GF-D8 (cell line): ENCODE measurements around the gene MGRN1.

Source experiments
- DNase-seq: peaks from one replicate; lab custom pipeline; 2025; lab: John Stamatoyannopoulos, UW

MGRN1 gene

GRCh38 chr16:4624827-4625559, 367 bp downstream of the MGRN1 start:
- DNase-seq, result no peak

GRCh38 chr16:4625560-4626159, 1.0 kb downstream of the MGRN1 start:
- no peak for DNase-seq

DNA sequence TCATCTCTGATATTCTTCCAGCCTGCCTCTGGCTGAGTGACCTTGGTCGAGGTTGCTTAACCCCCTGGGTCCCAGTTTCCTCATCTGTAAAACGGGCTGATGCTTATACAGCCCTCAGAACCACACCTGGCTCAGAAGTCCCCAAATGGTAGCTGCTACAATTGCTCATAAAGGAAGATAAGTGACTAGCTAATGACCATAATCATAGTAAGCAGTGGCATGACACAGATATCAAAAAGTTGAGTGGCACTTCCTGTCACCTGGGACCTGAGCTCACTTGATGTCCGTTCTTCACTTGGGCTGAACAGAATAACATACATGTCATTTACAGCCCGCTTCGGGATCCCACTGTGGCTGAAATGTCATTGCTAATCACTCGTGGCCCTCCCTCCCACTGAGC, 1.8 kb downstream of the MGRN1 start:
- no peak for DNase-seq

DNA sequence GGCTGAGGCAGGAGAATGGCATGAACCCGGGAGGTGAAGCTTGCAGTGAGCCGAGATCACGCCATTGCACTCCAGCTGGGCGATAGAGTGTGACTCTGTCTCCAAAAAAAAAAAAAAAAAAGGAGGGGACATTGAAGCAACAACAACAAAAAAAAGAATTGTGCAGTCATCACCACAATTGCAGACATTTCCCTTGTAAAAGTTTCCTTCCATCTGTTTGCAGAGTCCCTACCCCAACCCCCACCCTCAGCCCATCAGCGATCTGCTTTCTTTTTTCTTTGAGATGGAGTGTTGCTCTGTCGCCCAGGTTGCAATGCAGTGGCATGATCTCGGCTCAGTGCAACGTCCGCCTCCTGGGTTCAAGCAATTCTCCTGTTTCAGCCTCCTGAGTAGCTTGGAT, 3.7 kb downstream of the MGRN1 start:
- peak; percentile 48 for DNase-seq

DNA sequence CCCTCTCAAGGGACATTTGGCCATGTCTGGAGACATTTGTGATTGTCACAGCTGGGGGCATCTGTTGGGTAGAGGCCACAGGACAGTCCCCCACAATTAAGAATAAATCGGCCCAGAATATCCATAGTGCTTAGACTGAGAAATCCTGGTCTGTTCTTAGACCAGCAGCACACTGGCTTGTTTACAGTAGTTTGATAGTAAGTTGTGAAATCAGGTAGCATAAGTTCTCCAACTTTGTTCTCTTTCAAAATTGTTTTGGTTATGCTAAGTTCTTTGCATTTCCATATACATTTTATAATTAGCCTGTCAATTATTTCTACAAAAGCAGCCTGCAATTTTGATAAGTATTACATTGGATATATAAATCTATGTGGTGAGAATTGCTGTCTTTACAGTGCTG, 6.8 kb downstream of the MGRN1 start:
- no peak for DNase-seq

DNA sequence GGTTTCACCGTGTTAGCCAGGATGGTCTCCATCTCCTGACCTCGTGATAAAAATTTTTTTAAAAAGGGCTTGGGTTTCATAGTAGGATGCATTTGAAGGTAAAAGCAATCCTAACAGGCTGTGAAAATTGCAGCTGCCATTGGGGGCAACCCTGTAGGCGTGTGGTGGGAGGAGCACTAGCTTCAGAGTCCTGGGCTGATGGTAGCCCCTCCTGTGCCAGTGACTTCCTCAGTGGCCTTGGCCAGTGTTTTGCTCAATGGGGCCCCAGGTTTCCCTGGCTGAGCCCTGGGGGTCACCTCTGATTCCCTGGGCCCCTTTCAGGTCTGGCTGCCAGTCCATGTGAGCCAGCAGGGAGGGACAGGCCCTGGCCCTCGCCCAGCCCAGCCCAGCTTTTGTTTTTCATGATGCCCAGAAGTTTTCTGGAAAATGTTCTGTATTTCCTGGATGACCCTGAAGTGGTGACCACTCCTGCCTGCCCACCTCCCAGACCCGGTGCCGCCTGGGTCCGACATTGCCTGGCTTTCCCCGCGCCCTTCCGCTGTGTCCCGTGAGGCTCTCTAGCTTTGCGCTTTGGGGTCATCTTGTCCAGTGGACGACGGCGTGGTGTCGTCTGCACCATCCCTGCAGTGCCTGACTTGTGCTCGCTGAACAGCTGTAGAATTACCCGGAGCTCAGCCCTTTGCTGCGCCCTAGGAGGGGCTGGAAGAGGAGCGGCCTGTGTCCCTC, 9.4 kb downstream of the MGRN1 start:
- DNase-seq, result no peak

DNA sequence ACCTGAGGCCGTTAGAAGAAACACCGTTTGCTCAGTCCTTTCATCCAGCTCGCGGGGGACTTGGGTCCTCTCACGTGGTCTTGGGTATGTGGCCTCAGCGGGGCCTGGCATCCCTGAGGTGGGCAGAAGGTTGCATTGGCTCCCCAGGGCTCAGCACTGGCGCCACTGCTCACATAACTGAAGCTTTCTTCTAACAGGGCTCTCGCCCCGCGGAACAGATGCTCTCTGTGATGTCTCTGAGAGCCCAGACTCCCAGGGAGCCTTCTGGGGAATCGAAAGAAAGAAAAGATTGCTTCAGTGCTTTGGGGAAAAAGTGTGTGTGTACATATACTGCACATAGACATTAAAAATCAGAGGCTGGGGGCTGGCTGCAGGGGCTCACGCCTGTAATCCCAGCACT, 10.1 kb downstream of the MGRN1 start:
- no peak for DNase-seq

- no peak for DNase-seq
Observed at GRCh38 chr16:4636196-4636595, 11.6 kb downstream of the MGRN1 start.

DNA sequence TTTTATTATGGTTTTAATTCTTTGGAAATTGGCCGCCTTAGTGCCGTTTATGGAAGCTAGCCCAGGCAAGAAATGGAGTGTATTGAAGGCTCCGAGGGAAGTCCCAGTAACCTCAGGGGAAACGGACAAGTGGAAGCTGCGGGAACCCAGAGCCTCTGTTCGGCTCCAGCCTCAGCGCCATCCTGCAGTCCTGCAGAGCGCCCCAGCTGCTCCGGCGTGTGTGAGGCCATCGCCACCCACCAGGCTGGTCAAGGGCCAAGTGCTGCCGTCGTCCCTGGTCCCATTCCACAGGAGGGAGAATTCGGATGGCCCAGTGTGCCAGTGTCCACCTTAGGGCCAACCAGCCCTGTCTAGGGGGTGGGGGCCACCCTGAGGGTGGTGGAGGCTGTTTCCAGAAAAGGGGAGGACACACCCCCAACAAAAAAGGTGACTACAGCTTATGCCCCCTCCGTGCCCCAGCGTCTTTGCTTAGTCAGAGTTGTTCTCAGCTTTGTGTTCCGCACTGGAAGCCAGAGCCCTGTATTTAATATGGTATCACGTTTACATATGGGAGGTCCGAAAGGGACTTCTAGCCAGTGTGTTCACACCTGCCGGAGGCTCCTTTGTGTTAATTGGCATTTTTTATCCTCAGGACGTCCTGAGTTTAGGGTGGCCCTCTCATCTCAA, 13.0 kb downstream of the MGRN1 start:
- no peak for DNase-seq

- DNase-seq, result no peak
Observed at GRCh38 chr16:4639899-4640509, 15.4 kb downstream of the MGRN1 start.

GRCh38 chr16:4640572-4641305, 16.1 kb downstream of the MGRN1 start:
- DNase-seq, result no peak

DNA sequence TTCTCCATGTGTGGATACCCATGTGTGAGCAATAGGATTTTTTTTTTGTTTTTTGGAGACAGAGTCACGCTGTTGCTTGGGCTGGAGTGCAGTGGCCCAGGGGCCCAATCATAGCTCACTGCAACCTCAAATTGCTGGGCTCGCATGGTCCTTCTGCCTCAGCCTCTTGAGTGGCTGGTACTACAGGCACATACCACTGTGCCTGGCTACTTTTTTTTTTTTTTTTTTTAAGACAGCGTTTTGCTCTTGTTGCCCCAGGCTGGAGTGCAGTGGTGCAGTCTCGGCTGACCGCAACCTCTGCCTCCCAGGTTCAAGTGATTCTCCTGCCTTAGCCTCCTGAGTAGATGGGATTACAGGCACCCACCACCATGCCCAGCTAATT, 16.7 kb downstream of the MGRN1 start:
- no peak for DNase-seq

DNA sequence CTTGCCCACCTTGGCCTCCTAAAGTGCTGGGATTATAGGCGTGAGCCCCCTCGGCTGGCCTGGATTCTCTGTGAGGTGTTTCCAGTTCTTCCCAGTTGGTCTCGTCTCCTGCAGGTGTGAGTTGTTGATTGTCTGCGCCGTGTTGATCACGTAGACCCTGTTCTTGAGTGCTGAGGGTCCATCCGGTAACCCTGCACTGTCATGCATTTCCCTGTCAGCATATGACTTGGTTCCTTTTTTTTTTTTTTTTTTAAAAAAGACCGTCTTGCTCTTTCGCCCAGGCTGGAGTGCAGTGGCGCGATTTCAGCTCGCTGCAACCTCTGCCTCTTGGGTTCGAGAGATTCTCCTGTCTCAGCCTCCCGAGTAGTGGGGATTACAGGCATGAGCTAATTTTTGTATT, 17.3 kb downstream of the MGRN1 start:
- no peak for DNase-seq

GRCh38 chr16:4646773-4647643, 22.4 kb downstream of the MGRN1 start:
- no peak for DNase-seq

- no peak for DNase-seq
Observed at GRCh38 chr16:4647644-4647980, 23.0 kb downstream of the MGRN1 start.

DNA sequence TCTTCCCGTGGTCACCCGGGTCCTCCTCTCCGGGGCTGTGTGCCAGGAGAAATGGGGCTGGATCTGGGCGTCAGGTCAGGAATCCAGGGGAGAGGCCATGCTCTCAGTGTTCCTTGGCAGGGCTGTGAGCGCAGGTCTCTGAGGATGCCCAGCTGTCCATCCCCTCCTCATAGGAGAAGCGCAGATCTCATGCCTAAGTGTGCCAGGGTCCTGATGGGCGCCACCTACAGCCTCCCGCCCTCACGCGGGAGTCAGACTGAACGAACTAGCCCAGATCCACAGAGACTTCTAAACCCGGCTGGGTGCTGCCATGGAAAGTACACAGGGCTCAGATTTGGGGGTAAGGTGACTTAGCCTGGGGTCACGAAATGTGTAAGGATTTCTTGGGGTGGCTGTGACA, 24.3 kb downstream of the MGRN1 start:
- DNase-seq, result no peak

GRCh38 chr16:4649744-4650442, 25.3 kb downstream of the MGRN1 start:
- DNase-seq, result no peak

- peak; percentile 50 for DNase-seq
Observed at GRCh38 chr16:4650443-4651074, 25.9 kb downstream of the MGRN1 start.

- peak; percentile 47 for DNase-seq
Observed at GRCh38 chr16:4651827-4652226, 27.2 kb downstream of the MGRN1 start.

DNA sequence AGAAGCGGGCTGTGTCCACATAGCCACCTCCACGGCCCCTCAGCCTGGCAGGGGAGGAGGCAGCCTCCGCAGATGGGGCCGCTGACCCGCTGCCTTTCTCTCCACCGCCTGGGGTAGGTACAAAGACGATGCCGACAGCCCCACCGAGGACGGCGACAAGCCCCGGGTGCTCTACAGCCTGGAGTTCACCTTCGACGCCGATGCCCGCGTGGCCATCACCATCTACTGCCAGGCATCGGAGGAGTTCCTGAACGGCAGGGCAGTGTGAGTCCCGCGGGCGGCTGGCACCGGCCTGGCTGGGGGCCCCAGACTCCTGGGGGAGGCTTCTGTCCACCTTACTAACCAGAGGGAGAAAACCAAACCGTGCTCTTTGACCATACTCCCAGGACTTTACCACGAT, 27.9 kb downstream of the MGRN1 start:
- DNase-seq, result no peak
